Dendritic cell treated with granulocyte-macrophage colony-stimulating factor and Interleukin-4, amounts not matched to agents 40 ng/mL and 50 ng/mL, for 4 days (primary cell): Measurements from ENCODE around the gene MOB1B.
"Not testable (repeated sequence)": the region's sequence is repeated elsewhere in the genome, so short reads cannot be mapped to it uniquely, and the experiment has no call there.

Experiments
- H3K27ac Mint-ChIP-seq: one replicate; pipeline ENCODE4 v1.8.0; 2022; ENCODE audit warnings: mild to moderate bottlenecking, mixed read lengths
- H3K27me3 Mint-ChIP-seq: one replicate; pipeline ENCODE4 v1.8.0; 2022; ENCODE audit warnings: mild to moderate bottlenecking, mixed read lengths
- H3K36me3 Mint-ChIP-seq: one replicate; pipeline ENCODE4 v1.8.0; 2022; ENCODE audit warnings: low read depth, mixed read lengths
- H3K4me1 Mint-ChIP-seq: one replicate; pipeline ENCODE4 v1.8.0; 2022; ENCODE audit warnings: low read depth, mixed read lengths
- H3K4me3 Mint-ChIP-seq: one replicate; pipeline ENCODE4 v1.8.0; 2022; ENCODE audit warnings: mild to moderate bottlenecking, moderate library complexity, mixed read lengths
- H3K9me3 Mint-ChIP-seq: one replicate; pipeline ENCODE4 v1.8.0; 2022; ENCODE audit warnings: mixed read lengths
- intact Hi-C: fragments of 100-400 bp; cut with micrococcal nuclease; formaldehyde crosslinking; loops from one replicate; pipeline ENCODE4 v1.15.0; 2022

Gene MOB1B

DNA sequence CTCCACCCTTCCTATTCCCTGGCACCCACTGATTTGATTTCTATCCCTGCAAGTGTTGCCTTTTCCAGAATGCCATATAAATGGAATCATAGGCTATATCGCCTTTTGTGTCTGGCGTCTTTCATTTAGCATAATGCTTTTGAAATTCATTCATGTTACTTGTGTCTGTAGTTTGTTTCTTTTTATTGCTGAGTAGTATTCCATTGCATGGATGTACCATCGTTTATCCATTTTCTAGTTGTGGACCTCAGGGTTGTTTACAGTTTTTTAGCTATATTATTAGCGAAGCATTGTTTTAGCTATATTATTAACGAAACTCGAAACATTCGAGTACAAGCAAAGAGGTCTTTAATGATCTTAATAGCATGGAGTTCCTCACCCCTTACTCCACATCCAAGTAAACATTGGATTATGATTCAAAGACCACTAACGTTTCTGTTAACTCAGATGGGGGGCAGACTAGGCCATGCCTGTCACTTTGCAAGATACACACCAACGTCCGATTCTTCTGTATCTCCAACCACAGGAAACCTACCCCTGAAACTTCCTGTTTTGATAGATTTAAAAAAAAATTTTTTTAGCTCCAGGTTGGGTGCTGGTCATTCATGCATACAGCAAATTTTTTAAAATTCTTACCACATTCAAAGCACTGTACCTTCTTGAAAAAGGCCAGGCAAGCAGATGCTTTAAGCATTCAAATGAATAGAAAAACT lies 92.4 kb downstream of the MOB1B start:
- Mint-ChIP-seq H3K27me3 (no peaks in the 10 kb centered on the region), H3K36me3 (peaks cover 28% of the 10 kb centered on the region), H3K27ac (peak overlapping the region; percentile 90), H3K4me1 (peaks cover 35% of the 10 kb centered on the region), H3K9me3 (no peaks in the 10 kb centered on the region), H3K4me3 (peak overlapping the region; percentile 97)
- intact Hi-C loops = loop anchor here (5.0 kb wide), 4 partner anchors 47 to 307 kb away; partner anchors contain the start of genes GRSF1, MOB1B and UTP3

DNA sequence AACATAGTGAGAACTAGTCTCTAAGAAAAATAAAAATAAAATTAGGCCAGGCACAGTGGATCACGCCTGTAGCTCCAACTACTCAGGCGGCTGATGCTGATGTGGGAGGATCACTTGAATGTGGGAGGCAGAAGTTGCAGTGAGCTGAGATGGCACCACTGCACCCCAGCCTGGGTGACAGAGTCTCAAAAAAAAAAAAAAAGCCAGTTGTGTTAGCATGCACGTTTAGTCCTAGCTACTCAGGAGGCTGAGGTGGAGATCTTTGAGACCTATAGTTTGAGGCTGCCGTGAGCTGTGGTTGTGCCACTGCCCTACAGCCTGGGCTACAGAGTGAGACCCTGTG lies 93.8 kb downstream of the MOB1B start:
- H3K36me3 Mint-ChIP-seq = peaks cover 42% of the 10 kb centered on the region
- peak overlapping the region; percentile 97 for H3K4me3 Mint-ChIP-seq
- H3K4me1 Mint-ChIP-seq = peaks cover 47% of the 10 kb centered on the region
- intact Hi-C loops = no loop called here
- no peaks in the 10 kb centered on the region for H3K27me3 Mint-ChIP-seq
- peak overlapping the region; percentile 90 for H3K27ac Mint-ChIP-seq
- H3K9me3 Mint-ChIP-seq = no peaks in the 10 kb centered on the region

DNA sequence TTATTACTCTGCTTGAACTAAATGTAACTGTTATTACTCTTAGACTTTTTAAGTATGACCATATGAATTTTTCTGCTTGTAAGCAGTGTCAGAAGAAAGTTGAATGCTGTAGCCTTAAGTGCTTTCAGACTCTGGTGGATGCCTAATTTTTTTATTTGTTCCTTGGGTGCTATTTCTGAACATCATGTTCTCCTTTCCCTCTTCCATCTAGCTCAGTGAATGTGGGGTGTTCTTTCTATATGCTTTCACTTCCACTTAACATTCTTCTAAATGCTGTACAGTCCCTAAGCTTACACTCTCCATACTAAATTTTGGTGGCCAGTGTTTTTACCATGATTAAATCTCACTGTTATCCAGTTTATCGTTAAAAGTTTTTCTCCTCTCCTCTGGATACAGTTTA lies 94.9 kb downstream of the MOB1B start:
- Mint-ChIP-seq H3K36me3 (peaks cover 53% of the 10 kb centered on the region), H3K9me3 (no peaks in the 10 kb centered on the region)
- intact Hi-C loops = no loop called here

GRCh38 chr4:70997546-70997945 lies 95.4 kb downstream of the MOB1B start:
- H3K36me3 Mint-ChIP-seq = peaks cover 58% of the 10 kb centered on the region
- H3K4me1 Mint-ChIP-seq = peaks cover 63% of the 10 kb centered on the region
- H3K4me3 Mint-ChIP-seq = peak overlapping the region; percentile 57
- H3K27ac Mint-ChIP-seq = peak overlapping the region; percentile 90
- H3K27me3 Mint-ChIP-seq = no peaks in the 10 kb centered on the region
- H3K9me3 Mint-ChIP-seq = no peaks in the 10 kb centered on the region
- intact Hi-C loops = no loop called here

More for the DNA sequence above, 94.9 kb downstream of the MOB1B start:
- Mint-ChIP-seq H3K4me3 (peak overlapping the region; percentile 57), H3K27me3 (no peaks in the 10 kb centered on the region), H3K27ac (peak overlapping the region; percentile 90), H3K4me1 (peaks cover 58% of the 10 kb centered on the region)

DNA sequence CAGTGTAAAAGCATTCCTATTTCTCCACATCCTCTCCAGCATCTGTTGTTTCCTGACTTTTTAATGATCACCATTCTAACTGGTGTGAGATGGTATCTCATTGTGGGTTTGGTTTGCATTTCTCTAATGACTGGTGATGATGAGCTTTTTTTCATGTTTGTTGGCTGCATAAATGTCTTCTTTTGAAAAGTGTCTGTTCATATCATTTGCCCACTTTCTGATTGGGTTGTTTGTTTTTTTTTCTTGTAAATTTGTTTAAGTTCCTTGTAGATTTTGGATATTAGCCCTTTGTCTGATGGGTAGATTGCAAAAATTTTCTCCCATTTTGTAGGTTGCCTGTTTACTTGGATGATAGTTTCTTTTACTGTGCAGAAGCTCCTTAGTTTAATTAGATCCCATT lies 97.5 kb downstream of the MOB1B start:
- intact Hi-C loops, H3K4me3 Mint-ChIP-seq, H3K9me3 Mint-ChIP-seq, H3K27me3 Mint-ChIP-seq, H3K27ac Mint-ChIP-seq: not testable (repeated sequence)
- Mint-ChIP-seq H3K4me1 (peaks cover 79% of the 10 kb centered on the region), H3K36me3 (peaks cover 63% of the 10 kb centered on the region)

GRCh38 chr4:71001363-71001762 lies 99.2 kb downstream of the MOB1B start:
- intact Hi-C loops, H3K27ac Mint-ChIP-seq, H3K4me3 Mint-ChIP-seq, H3K9me3 Mint-ChIP-seq, H3K27me3 Mint-ChIP-seq: not testable (repeated sequence)
- H3K4me1 Mint-ChIP-seq = peaks cover 71% of the 10 kb centered on the region
- peaks cover 69% of the 10 kb centered on the region for H3K36me3 Mint-ChIP-seq

GRCh38 chr4:71004281-71004851 lies 102.2 kb downstream of the MOB1B start:
- Mint-ChIP-seq H3K36me3 (peaks cover 77% of the 10 kb centered on the region), H3K4me3 (no peak overlapping the region), H3K9me3 (no peaks in the 10 kb centered on the region), H3K4me1 (peaks cover 78% of the 10 kb centered on the region), H3K27ac (peak overlapping the region; percentile 42), H3K27me3 (no peaks in the 10 kb centered on the region)
- intact Hi-C loops = no loop called here

DNA sequence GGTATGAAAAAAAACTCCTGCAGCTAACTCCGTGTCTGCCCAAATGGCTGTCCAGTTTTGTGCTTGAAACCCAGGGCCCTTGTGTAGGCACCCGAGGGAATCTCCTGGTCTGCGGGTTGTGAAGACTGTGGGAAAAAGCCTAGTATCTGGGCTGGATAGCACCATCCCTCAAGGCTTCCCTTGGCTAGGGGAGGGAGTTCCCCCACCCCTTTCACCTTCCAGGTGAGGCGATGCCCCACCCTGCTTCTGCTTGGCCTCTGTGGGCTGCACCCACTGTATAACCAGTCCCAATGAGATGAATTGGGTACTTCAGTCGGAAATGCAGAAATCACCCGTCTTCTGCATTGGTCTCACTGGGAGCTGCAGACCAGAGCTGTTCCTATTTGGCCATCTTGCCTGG lies 102.9 kb downstream of the MOB1B start:
- H3K9me3 Mint-ChIP-seq, H3K4me3 Mint-ChIP-seq, intact Hi-C loops, H3K27me3 Mint-ChIP-seq: not testable (repeated sequence)
- H3K4me1 Mint-ChIP-seq = peaks cover 81% of the 10 kb centered on the region
- peak overlapping the region; percentile 42 for H3K27ac Mint-ChIP-seq
- peaks cover 70% of the 10 kb centered on the region for H3K36me3 Mint-ChIP-seq

GRCh38 chr4:71006203-71006907 lies 104.2 kb downstream of the MOB1B start:
- Mint-ChIP-seq H3K9me3 (no peaks in the 10 kb centered on the region), H3K36me3 (peaks cover 57% of the 10 kb centered on the region), H3K27me3 (no peaks in the 10 kb centered on the region), H3K4me1 (peaks cover 68% of the 10 kb centered on the region), H3K4me3 (peak overlapping the region; percentile 50), H3K27ac (peak overlapping the region; percentile 84)
- intact Hi-C loops = no loop called here

- H3K4me1 Mint-ChIP-seq = peaks cover 59% of the 10 kb centered on the region
- intact Hi-C loops = loop anchor here (2.0 kb wide), 1 partner anchor 105 kb away; the partner anchor contains the start of gene MOB1B
- H3K9me3 Mint-ChIP-seq = peaks cover 7% of the 10 kb centered on the region
- no peak overlapping the region for H3K4me3 Mint-ChIP-seq
- no peaks in the 10 kb centered on the region for H3K27me3 Mint-ChIP-seq
- peak overlapping the region; percentile 58 for H3K27ac Mint-ChIP-seq
- H3K36me3 Mint-ChIP-seq = peaks cover 55% of the 10 kb centered on the region
Measured at GRCh38 chr4:71008196-71008595, 106.0 kb downstream of the MOB1B start.

DNA sequence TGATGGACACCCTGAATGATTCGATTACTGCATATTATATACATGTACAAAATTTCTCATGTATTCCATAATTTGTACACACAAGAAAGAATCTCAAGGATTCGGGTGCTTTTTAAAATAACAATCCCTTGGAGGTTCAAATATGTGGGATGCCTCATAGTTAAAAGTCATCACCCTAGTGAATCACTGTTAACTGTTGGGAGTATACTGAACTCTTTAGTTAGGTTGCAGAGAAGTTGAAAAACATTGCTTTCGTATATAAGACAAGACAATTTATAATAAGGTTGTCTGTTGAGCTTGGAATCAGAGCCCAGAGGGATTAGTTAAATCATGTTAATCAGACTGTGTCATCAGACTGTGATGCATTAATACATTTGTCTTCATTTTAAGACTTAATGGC lies 106.9 kb downstream of the MOB1B start:
- Mint-ChIP-seq H3K27me3 (no peaks in the 10 kb centered on the region), H3K4me1 (peaks cover 52% of the 10 kb centered on the region), H3K27ac (no peak overlapping the region), H3K36me3 (peaks cover 51% of the 10 kb centered on the region), H3K9me3 (peaks cover 11% of the 10 kb centered on the region), H3K4me3 (no peak overlapping the region)
- intact Hi-C loops = loop anchor here (2.0 kb wide), 1 partner anchor 106 kb away; the partner anchor contains the start of gene MOB1B

GRCh38 chr4:71009890-71010588 lies 107.9 kb downstream of the MOB1B start:
- no peaks in the 10 kb centered on the region for H3K27me3 Mint-ChIP-seq
- no peak overlapping the region for H3K4me3 Mint-ChIP-seq
- H3K4me1 Mint-ChIP-seq = peaks cover 43% of the 10 kb centered on the region
- peaks cover 41% of the 10 kb centered on the region for H3K36me3 Mint-ChIP-seq
- no peak overlapping the region for H3K27ac Mint-ChIP-seq
- H3K9me3 Mint-ChIP-seq = peaks cover 11% of the 10 kb centered on the region
- intact Hi-C loops = loop anchor here (2.0 to 5.0 kb wide), 2 partner anchors 107 to 173 kb away; partner anchors contain the start of genes GRSF1 and MOB1B

GRCh38 chr4:71011451-71011850 lies 109.3 kb downstream of the MOB1B start:
- H3K36me3 Mint-ChIP-seq = peaks cover 40% of the 10 kb centered on the region
- no peak overlapping the region for H3K27ac Mint-ChIP-seq
- peaks cover 37% of the 10 kb centered on the region for H3K4me1 Mint-ChIP-seq
- H3K27me3 Mint-ChIP-seq = no peaks in the 10 kb centered on the region
- intact Hi-C loops = loop anchor here (5.0 kb wide), 1 partner anchor 174 kb away; the partner anchor contains the start of gene GRSF1
- peaks cover 11% of the 10 kb centered on the region for H3K9me3 Mint-ChIP-seq
- H3K4me3 Mint-ChIP-seq = no peak overlapping the region
